GM06990 (cell line): ENCODE measurements around the gene FBL.
"Not testable (repeated sequence)": the region's sequence is repeated elsewhere in the genome, so short reads cannot be mapped to it uniquely, and the experiment has no call there.

Experiments
- DNase-seq: peaks from one replicate; pipeline ENCODE4 v3.0.0-alpha.2; 2011; ENCODE audit not compliant: insufficient read length; ENCODE audit errors: extremely low read depth
- H3K27me3 ChIP-seq: replicated peaks from 2 replicates; pipeline ENCODE4 v1.6.0; 2011; ENCODE audit warnings: low read length; ENCODE audit not compliant: control insufficient read depth, insufficient read depth
- H3K36me3 ChIP-seq: 2 replicates; pipeline ENCODE4 v1.5.1; 2011; ENCODE audit warnings: low read length; ENCODE audit not compliant: control insufficient read depth, insufficient read depth
- H3K4me3 ChIP-seq: replicated peaks from 2 replicates; pipeline ENCODE4 v1.5.1; 2011; ENCODE audit warnings: low read depth, mild to moderate bottlenecking, control low read depth, low read length
- CTCF ChIP-seq: IDR thresholded peaks from 2 replicates; pipeline ENCODE4 v1.5.1; 2011; ENCODE audit warnings: low read length, control low read depth, mild to moderate bottlenecking, inconsistent platforms; ENCODE audit not compliant: insufficient read depth, poor library complexity, severe bottlenecking

Gene FBL

GRCh38 chr19:39810424-39810823 lies 35.8 kb downstream of the FBL start:
- no peak for DNase-seq
- no peak for TF ChIP-seq CTCF
- no peak overlapping the region for H3K4me3 ChIP-seq
- H3K27me3 ChIP-seq = no peaks in the 10 kb centered on the region
- no peaks in the 10 kb centered on the region for H3K36me3 ChIP-seq

- Histone ChIP-seq H3K27me3 (no peaks in the 10 kb centered on the region), H3K36me3 (no peaks in the 10 kb centered on the region), H3K4me3 (no peak overlapping the region)
- no peak for TF ChIP-seq CTCF
- DNase-seq = no peak
Measured at GRCh38 chr19:39809368-39809767, 36.8 kb downstream of the FBL start.

- H3K36me3 ChIP-seq, DNase-seq, H3K27me3 ChIP-seq, H3K4me3 ChIP-seq: not testable (repeated sequence)
Measured at GRCh38 chr19:39808688-39809087, 37.5 kb downstream of the FBL start.

GRCh38 chr19:39807846-39808364 lies 38.3 kb downstream of the FBL start:
- Histone ChIP-seq H3K27me3 (no peaks in the 10 kb centered on the region), H3K4me3 (no peak overlapping the region), H3K36me3 (no peaks in the 10 kb centered on the region)
- no peak for DNase-seq
- TF ChIP-seq CTCF = no peak

- TF ChIP-seq CTCF = no peak
Measured at GRCh38 chr19:39805104-39805503, 41.1 kb downstream of the FBL start.

GRCh38 chr19:39802958-39803357 lies 43.2 kb downstream of the FBL start:
- no peak for TF ChIP-seq CTCF
- no peaks in the 10 kb centered on the region for H3K27me3 ChIP-seq
- H3K36me3 ChIP-seq = no peaks in the 10 kb centered on the region
- no peak overlapping the region for H3K4me3 ChIP-seq
- DNase-seq = no peak

More at GRCh38 chr19:39805104-39805503, 41.1 kb downstream of the FBL start:
- Histone ChIP-seq H3K4me3 (no peak overlapping the region), H3K27me3 (no peaks in the 10 kb centered on the region), H3K36me3 (no peaks in the 10 kb centered on the region)
- DNase-seq = no peak
